Measurements from ENCODE around the gene HRK.
"Not testable (repeated sequence)": the region's sequence is repeated elsewhere in the genome, so short reads cannot be mapped to it uniquely, and the experiment has no call there.

Gene HRK

DNA sequence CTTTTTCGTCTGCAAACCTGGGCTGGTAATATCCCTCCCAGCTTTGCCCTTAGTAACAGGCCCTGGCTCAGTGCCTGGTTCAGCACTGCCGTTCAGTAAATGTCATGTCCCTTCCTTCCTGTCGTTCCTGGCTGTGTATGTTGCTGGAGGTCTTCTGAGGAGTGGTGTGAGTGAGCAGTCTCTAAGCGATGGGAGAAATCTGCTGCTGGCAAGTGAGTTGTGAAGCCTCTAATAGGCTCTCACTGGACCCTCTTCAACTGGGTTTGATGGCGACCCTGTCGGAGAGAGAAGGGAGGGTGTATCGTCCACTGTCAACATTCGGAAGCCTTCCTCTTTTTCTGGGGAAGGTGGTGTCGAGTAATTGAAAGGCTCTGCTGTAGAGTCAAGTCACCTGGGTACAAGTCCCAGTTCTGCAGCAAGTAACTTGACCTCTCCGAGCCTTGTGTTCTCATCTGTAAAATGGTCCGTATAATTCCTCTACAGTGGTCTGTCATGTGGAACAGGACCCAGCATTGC, 62.8 kb downstream of the HRK start:
- peak; percentile 58 for DNase-seq

DNA sequence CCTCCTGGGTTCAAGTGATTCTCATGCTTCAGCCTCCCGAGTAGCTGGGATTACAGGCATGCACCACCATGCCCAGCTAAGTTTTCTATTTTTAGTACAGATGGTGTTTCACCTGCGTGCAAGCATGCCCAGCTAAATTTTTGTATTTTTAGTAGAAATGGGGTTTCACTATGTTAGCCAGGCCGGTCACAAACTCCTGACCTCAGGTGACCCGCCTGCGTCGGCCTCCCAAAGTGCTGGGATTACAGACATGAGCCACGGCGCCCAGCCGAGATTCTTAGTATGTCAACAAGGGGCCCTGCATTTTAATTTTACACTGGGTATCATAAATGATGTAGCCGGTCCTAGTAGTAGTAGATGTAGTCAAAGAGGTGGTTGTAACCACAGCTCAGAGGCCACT, 66.5 kb downstream of the HRK start:
- not testable (repeated sequence) for DNase-seq

DNA sequence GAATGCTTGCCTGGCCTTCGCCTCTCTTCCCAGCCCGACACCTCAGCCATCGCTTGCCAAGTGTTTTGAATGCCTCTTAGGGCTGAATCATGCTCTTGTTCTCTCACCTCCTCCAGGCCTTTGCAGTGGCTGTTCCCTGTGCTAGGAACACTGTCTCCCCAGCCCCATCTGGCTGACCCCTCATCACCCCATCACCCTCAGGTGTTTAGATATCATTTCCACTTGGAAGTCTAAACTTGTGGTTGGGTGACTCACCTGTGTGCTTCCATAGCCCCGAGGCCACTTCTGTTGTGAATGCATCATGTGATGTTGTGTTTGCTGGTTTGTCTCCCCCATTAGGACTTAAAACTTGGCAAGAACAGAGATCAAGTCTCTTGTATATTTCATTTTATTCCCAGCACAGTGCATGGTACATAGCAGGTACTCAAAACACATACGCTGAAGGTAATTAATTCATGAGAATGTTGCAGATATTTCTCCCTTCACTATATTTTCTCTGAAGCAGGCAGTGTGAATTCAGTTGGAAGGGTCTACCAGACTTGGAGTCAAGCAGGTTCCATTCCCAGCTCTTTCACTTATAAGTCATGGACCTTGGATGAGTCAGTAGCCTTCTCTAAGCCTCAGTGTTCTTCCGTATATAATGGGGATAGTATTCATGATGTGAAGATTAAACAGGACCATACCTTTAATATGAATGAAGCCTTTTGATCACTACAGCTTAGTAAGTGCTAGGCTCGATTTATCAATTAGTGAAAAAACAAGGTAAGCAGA, 67.8 kb downstream of the HRK start:
- no peak for DNase-seq

DNA sequence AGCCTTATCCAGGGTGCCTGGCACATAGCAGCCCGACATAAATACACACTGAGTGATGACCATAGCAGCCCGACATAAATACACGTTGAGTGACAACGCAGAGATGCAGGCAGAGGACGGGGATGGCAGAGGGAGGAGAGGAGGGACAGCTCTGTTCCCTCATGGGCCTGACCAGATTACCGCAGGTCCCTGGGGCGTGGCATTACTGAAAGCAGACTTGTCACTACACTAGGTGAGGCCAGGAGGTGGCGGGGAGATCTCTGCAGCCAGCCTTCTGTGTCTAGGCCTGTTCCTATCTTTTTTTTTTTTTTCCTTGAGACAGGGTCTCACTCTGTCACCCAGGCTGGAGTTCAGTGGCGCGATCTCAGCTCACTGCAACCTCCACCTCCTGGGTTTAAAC, 69.0 kb downstream of the HRK start:
- no peak for DNase-seq

DNA sequence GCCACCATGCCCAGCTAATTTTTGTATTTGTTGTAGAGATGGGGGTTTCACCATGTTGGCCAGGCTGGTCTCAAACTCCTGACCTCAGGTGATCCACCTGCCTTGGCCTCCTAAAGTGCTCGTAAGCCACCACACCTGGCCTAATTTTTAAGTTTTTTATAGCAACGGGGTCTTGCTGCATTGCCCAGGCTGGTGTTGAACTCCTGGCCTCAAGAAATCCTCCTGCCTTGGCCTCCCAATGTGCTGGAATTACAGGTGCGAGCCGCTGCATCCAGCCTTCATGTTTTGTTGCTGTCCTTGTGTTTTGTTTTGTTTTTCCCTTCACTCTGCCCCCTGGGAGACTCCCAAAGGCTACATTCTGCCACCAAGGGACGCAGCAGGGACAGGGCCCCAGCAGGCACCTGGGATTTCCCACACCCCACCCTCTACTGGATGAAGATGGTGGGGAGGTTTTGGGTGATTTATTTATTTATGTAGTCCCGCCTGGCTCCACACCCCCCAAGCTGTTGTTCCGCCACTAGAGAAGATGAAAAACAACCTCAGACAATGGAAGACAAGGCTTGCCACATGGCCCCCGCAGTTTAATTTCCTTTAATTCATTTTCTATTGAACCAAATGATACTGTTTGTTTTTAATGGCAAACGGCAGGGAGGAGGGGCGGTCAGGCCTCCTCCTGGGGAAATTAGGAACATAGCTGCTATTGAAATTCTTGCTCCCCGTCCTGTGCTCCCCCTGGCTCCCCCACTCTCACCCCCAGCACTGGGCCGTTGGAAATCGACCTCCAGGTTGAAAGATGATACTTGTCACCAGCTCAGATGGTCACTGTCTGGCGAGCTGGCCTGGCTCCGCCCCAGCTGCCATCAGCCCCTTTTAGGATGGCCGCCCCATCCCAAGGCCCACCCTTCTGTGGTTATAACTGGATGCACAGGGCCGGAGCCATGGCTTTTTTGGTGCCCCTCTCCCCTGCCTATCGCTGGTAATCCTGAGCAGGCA, 72.8 kb downstream of the HRK start:
- DNase-seq, result no peak

DNA sequence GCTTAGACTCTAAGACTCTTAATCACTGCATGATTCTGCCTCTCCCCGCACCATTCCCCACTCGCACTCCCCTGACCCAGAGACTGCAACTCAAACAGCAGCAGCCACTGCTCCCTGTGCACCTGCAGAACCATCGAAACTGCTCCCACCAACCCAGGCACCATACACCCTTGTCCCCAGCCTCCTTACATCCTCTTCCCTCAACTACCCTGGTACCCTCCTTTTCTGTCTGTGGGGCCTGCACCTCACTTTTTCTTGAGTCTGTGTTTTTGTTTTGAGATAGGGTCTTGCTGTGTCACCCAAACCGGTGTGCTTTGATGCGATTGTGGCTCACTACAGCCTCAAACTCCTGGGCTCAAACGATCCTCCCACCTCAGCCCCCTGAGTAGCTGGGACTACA, 73.7 kb downstream of the HRK start:
- no peak for DNase-seq

DNA sequence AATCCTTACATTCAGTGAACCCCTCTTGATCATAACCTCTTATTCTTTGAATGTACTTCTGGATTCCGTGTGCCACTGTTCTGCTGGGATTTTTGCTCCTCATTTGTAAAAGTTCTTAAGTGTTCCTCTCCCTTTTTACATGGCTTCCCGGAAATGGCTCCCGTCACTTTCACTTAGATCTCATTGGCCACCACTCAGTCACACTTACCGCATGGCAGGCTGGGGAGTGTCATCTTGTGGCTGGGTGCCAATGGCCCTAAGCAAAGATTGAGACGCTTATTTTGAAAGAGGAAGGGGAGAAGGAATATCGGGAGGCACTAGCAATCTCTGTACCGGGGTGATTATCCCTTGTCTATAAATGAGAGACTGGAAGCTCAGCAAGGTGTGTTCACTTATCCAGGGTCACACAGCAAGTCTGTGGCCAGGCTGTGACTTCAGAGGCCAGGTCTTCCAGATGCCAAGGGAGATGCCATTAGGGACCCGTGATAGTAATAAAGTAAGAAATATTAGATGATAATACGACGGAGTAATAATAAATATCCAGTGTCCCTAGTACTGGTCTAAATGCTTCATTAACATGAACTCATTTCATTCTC, 74.3 kb downstream of the HRK start:
- DNase-seq, result peak; percentile 73

Measured in OCI-M1 (cell line).